Prostate gland (tissue), 2 donors: ENCODE measurements around the gene ZNF148. TPM values are rescaled to one million over a fixed set of nuclear protein-coding genes. Genes with fewer than 3 reads are reported as not detected.

Experiments used
- DNase-seq: peaks from one replicate; pipeline ENCODE4 v3.0.0-alpha.2; 2019; ENCODE audit warnings: low spot score
- H3K27ac ChIP-seq, 2 donors: fragments of 200-600 bp; sonication (generic); 2 replicates each; pipeline ENCODE4 v1.5.1; 2017 to 2019
- H3K27me3 ChIP-seq: fragments of 200-600 bp; sonication (generic); replicated peaks from 2 replicates; pipeline ENCODE4 v1.5.1; 2019; ENCODE audit not compliant: insufficient read depth
- H3K36me3 ChIP-seq, 2 donors: fragments of 200-600 bp; sonication (generic); 1 replicate in 1 of 2; 2 replicates in 1 of 2; pipeline versions ENCODE4 v1.5.1 to v1.8.1; 2017 to 2019
- H3K4me1 ChIP-seq: fragments of 200-600 bp; sonication (generic); replicated peaks from 2 replicates; pipeline ENCODE4 v1.5.1; 2019
- H3K4me3 ChIP-seq, 2 donors: fragments of 200-600 bp; sonication (generic); 2 replicates each; pipeline ENCODE4 v1.5.1; 2017 to 2019
- H3K9me3 ChIP-seq: fragments of 200-600 bp; sonication (generic); 2 replicates; pipeline ENCODE4 v1.5.1; 2017
- POLR2A ChIP-seq: fragments of 450-650 bp; IDR thresholded peaks from one replicate; pipeline ENCODE4 v1.6.1; 2016; ENCODE audit warnings: antibody characterized with exemption, mild to moderate bottlenecking
- POLR2AphosphoS5 ChIP-seq: sonication (generic); formaldehyde crosslinking; IDR thresholded peaks from one replicate; pipeline ENCODE4 v1.6.1; 2017; ENCODE audit warnings: antibody characterized with exemption
- WGBS: methylation state at CpG from one replicate; pipeline ENCODE4 v1.1.5; 2018; 5-methylcytosine and 5-hydroxymethylcytosine counted together
- intact Hi-C: fragments of 100-400 bp; cut with DNase I; formaldehyde crosslinking; loops from one replicate; pipeline ENCODE4 v1.14.2; 2022
- total RNA-seq, 2 donors: library from RNA; depleted of rRNA; stranded (reverse); fragments of >200 nt; gene quantifications; one replicate each; pipeline ENCODE4 v1.1.0, GENCODE V29; 2016
- TF ChIP-seq, protein P1 (sequence below), 4 experiments: fragments of 200-600 bp in 2 of 4; fragments of 450-650 bp in 2 of 4; sonication (generic) in 2 of 4; IDR thresholded peaks; 1 replicate in 3 of 4; 2 replicates in 1 of 4; pipeline ENCODE4 v1.5.1; 2016 to 2019; ENCODE audit warnings: antibody characterized with exemption in 4 of 4, mild to moderate bottlenecking in 2 of 4, moderate library complexity in 2 of 4

ZNF148 gene
- total RNA-seq, 2 donors from 2014 or later: 26.9 to 28.5 TPM

DNA sequence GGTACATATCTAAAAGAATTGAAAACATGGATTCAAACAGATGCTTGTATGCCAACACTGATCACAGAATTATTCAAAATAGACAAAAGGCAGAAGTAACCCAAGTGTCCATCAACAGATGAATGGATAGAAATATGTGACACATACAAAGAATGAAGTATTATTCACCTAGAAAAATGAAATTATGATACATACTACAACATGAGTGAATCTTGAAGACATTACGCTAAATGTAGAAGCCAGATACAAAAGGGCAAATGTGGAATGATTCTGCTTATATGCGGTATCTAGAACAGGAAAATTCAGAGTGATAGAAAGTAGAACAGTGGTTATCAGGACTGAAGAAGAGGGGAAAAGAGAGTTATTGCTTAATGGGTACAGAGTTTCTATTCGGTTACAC lies 136.4 kb downstream of the ZNF148 start:
- H3K9me3 ChIP-seq: no peaks in the 10 kb centered on the region
- H3K4me1 ChIP-seq: no peaks in the 10 kb centered on the region
- H3K4me3 ChIP-seq: no peak overlapping the region
- no peaks in the 10 kb centered on the region for H3K36me3 ChIP-seq
- TF ChIP-seq, protein P1, sequence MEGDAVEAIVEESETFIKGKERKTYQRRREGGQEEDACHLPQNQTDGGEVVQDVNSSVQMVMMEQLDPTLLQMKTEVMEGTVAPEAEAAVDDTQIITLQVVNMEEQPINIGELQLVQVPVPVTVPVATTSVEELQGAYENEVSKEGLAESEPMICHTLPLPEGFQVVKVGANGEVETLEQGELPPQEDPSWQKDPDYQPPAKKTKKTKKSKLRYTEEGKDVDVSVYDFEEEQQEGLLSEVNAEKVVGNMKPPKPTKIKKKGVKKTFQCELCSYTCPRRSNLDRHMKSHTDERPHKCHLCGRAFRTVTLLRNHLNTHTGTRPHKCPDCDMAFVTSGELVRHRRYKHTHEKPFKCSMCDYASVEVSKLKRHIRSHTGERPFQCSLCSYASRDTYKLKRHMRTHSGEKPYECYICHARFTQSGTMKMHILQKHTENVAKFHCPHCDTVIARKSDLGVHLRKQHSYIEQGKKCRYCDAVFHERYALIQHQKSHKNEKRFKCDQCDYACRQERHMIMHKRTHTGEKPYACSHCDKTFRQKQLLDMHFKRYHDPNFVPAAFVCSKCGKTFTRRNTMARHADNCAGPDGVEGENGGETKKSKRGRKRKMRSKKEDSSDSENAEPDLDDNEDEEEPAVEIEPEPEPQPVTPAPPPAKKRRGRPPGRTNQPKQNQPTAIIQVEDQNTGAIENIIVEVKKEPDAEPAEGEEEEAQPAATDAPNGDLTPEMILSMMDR (IDR thresholded peaks at IDR 0.05): no peak
- TF ChIP-seq POLR2A (no peak), POLR2AphosphoS5 (no peak)
- 94% methylated on average over 3 of the region's 3 CpGs for WGBS
- no peaks in the 10 kb centered on the region for H3K27me3 ChIP-seq
- no peak overlapping the region for H3K27ac ChIP-seq
- no peak for DNase-seq
- intact Hi-C loops: no loop called here

DNA sequence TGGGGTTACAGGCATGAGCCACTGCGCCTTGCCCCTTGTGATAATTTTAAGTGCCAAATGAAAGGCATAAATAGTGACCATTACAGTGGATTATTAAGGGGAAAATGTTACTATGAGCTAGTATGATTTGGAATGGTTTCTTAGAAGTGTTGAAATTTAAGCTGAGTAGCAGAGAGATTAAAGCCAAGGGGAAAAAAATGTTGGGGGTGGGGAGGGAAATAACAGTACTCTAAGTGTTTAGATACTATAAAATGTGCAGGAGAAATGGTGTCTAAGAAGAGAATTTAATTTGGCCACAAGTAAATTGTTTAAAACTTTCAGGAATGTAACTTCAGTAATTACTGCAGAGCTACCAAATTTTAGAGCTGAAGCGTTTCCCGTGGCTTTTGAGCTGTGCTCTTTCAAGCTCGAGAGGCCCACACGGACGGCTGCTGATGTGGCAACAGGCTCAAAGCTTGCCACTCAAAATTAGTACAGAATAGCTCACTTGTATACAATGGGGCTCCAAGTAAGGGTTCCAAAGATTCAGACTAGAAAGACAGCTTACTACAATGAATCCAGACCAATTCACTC lies 138.7 kb downstream of the ZNF148 start:
- Histone ChIP-seq H3K4me1 (no peaks in the 10 kb centered on the region), H3K36me3 (peaks cover 0 to 2% of the 10 kb centered on the region in 2 donors), H3K9me3 (no peaks in the 10 kb centered on the region), H3K4me3 (no peak overlapping the region), H3K27me3 (no peaks in the 10 kb centered on the region), H3K27ac (no peak overlapping the region)
- intact Hi-C loops: no loop called here
- no peak for DNase-seq
- TF ChIP-seq, protein P1 (IDR thresholded peaks at IDR 0.05): no peak
- TF ChIP-seq POLR2AphosphoS5: no peak
- no peak for TF ChIP-seq POLR2A
- WGBS: 66% methylated on average over 6 of the region's 6 CpGs

DNA sequence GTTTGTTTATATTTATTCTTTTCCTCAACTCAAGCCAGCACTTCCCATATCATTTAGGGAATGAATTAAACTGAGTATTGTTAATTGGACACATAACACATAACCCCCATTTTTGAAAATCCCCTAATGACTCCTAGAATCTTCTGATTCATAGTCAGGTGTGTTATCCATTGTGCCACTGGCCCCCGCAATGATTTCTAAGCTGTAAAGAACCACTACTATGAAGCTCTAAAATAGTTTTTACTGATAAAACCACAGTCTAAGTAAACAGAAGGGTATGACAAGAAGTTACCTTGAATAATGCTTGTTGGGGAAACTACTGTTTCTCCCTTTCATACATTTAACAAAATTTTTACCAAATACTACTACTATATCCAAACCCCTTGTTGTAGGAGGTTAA lies 140.3 kb downstream of the ZNF148 start:
- intact Hi-C loops: no loop called here
- H3K9me3 ChIP-seq: no peaks in the 10 kb centered on the region
- DNase-seq: no peak
- whole genome bisulfite sequencing: 79% methylated on average over 1 of the region's 1 CpG
- TF ChIP-seq, protein P1 (IDR thresholded peaks at IDR 0.05): no peak
- TF ChIP-seq POLR2A (no peak), POLR2AphosphoS5 (no peak)
- no peak overlapping the region for H3K27ac ChIP-seq
- H3K36me3 ChIP-seq: peaks cover 0 to 2% of the 10 kb centered on the region in 2 donors
- no peaks in the 10 kb centered on the region for H3K27me3 ChIP-seq
- H3K4me3 ChIP-seq: no peak overlapping the region
- no peaks in the 10 kb centered on the region for H3K4me1 ChIP-seq

DNA sequence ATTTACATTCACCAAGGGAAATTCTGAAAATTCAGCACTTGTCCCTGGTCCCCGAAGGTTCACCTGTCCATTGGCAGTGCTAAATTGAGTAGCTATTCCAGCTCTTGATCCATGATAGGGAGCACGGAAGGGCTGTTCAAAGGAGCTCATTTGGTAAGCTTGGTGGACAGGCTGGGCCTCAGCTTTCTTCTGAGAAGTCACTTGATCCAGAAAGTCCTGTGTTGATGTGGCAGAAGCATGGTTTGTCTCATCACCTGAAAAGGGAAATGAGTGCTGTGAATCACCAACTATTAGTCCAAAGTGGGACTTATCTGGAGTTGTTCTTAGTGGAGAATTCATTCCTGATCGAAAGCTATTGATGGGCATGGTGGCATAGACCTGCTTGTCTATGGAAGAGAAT lies 142.7 kb downstream of the ZNF148 start:
- H3K9me3 ChIP-seq: no peaks in the 10 kb centered on the region
- TF ChIP-seq POLR2AphosphoS5 (no peak), POLR2A (no peak)
- TF ChIP-seq, protein P1 (IDR thresholded peaks at IDR 0.05): no peak
- over 99% methylated on average over 3 of the region's 3 CpGs for WGBS
- H3K4me3 ChIP-seq: no peak overlapping the region
- no peaks in the 10 kb centered on the region for H3K27me3 ChIP-seq
- no peak for DNase-seq
- peaks cover 0 to 2% of the 10 kb centered on the region in 2 donors for H3K36me3 ChIP-seq
- H3K27ac ChIP-seq: no peak overlapping the region
- H3K4me1 ChIP-seq: no peaks in the 10 kb centered on the region
- intact Hi-C loops: no loop called here

DNA sequence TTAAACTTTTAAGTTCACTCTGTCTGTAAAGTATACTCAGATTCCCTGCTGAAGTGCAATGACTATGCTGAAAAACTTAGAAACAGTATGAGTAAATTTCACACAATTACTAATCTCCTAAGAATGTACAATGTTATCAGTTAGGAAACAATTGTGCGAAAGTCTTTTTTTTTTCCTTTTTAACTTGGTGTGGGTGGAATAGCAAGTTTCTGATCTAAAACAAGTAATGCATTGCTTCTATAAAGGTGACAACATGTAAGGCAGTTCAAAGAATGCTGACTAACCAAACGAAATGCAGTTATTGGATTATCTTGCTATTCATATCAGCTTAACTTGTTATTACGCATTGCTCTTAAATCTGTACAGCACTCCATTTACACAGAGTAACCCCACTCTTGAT lies 143.2 kb downstream of the ZNF148 start:
- 83% methylated on average over 3 of the region's 3 CpGs for WGBS
- intact Hi-C loops: no loop called here
- H3K27ac ChIP-seq: no peak overlapping the region

More for the DNA sequence above, 143.2 kb downstream of the ZNF148 start:
- Histone ChIP-seq H3K36me3 (peaks cover 0 to 2% of the 10 kb centered on the region in 2 donors), H3K27me3 (no peaks in the 10 kb centered on the region), H3K4me3 (no peak overlapping the region), H3K4me1 (no peaks in the 10 kb centered on the region), H3K9me3 (no peaks in the 10 kb centered on the region)
- no peak for DNase-seq
- TF ChIP-seq POLR2A (no peak), POLR2AphosphoS5 (no peak)
- TF ChIP-seq, protein P1 (IDR thresholded peaks at IDR 0.05): no peak
